Mesodermal cell (in vitro differentiated cells): ENCODE data around the gene CELF3. TPM values are rescaled to one million over a fixed set of nuclear protein-coding genes. Genes with fewer than 3 reads are reported as not detected.

Experiments used
- H3K27ac ChIP-seq: 2 replicates; pipeline ENCODE4 v1.7.0; 2013; ENCODE audit warnings: mild to moderate bottlenecking, low read depth, low read length, moderate library complexity; ENCODE audit not compliant: severe bottlenecking
- H3K36me3 ChIP-seq: 2 replicates; pipeline ENCODE4 v1.7.1; 2013; ENCODE audit warnings: mild to moderate bottlenecking, low read length, moderate library complexity; ENCODE audit not compliant: control insufficient read depth, insufficient read depth
- H3K4me1 ChIP-seq: one replicate; pipeline ENCODE4 v1.7.1; 2013; ENCODE audit warnings: mild to moderate bottlenecking, low read length; ENCODE audit not compliant: insufficient read depth, control insufficient read depth, poor library complexity, severe bottlenecking
- H3K4me3 ChIP-seq: 2 replicates; pipeline ENCODE4 v1.7.0; 2013; ENCODE audit warnings: low read length, control low read depth, mild to moderate bottlenecking; ENCODE audit not compliant: insufficient read depth, poor library complexity, severe bottlenecking; ENCODE audit errors: extremely low read depth
- H3K9me3 ChIP-seq: 2 replicates; pipeline ENCODE4 v1.7.1; 2013; ENCODE audit warnings: mild to moderate bottlenecking, low read length, moderate library complexity; ENCODE audit not compliant: control insufficient read depth
- WGBS, 2 experiments: methylation state at CpG; one replicate each; pipeline ENCODE4 v1.1.5; 2013; ENCODE audit warnings: missing lambda C conversion rate in 2 of 2; ENCODE audit not compliant: insufficient coverage in 2 of 2; 5-methylcytosine and 5-hydroxymethylcytosine counted together
- polyA plus RNA-seq, 2 experiments: library from polyadenylated mRNA; stranded (reverse); fragments of 50-300 nt; gene quantifications; one replicate each; pipeline ENCODE4 v1.2.3, GENCODE V29; 2013

CELF3 gene
- polyA plus RNA-seq (2013, experiment 1 of 2) = 3.8 TPM
- polyA plus RNA-seq (2013, experiment 2 of 2) = 2.0 TPM

GRCh38 chr1:151716771-151717631 is at the start of gene CELF3:
Gene CELF3 (minus strand): TSS chr1:151716803. CDS start chr1:151716020, 783 bp downstream.
- no peaks in the 10 kb centered on the region for H3K36me3 ChIP-seq
- no peaks in the 10 kb centered on the region for H3K9me3 ChIP-seq
- peaks cover 4% of the 10 kb centered on the region for H3K4me1 ChIP-seq
- H3K4me3 ChIP-seq = peak within 1 kb of the TSS; percentile 22
- peak within 1 kb of the TSS; percentile 78 for H3K27ac ChIP-seq
- WGBS, 2 experiments = 2 to 3% methylated on average over 9 to 16 of the region's 27 CpGs

GRCh38 chr1:151763990-151764389 is 47.4 kb upstream of the CELF3 start:
- WGBS, 2 experiments = 85 to 89% methylated on average over 9 to 10 of the region's 10 CpGs
- Histone ChIP-seq H3K36me3 (peaks cover 33% of the 10 kb centered on the region), H3K9me3 (no peaks in the 10 kb centered on the region), H3K27ac (peak overlapping the region; percentile 57), H3K4me3 (peak overlapping the region; percentile 89), H3K4me1 (peaks cover 7% of the 10 kb centered on the region)

- Histone ChIP-seq H3K4me3 (peak within 1 kb of the TSS; percentile 89), H3K27ac (peak within 1 kb of the TSS; percentile 79)
- 0 to 1% methylated on average over 51 to 57 of the region's 68 CpGs for WGBS, 2 experiments
Measured at GRCh38 chr1:151762941-151763921, 46.6 kb upstream of the CELF3 start, which contains the start of gene MRPL9. Gene MRPL9 (minus strand): TSS chr1:151763496. CDS start chr1:151763479, 17 bp downstream.

GRCh38 chr1:151760597-151761385 is 44.2 kb upstream of the CELF3 start:
- 83 to 90% methylated on average over 3 of the region's 7 CpGs for WGBS, 2 experiments
- peaks cover 7% of the 10 kb centered on the region for H3K4me1 ChIP-seq
- H3K36me3 ChIP-seq = peaks cover 41% of the 10 kb centered on the region

More at GRCh38 chr1:151762941-151763921, 46.6 kb upstream of the CELF3 start, which contains the start of gene MRPL9:
- Histone ChIP-seq H3K9me3 (no peaks in the 10 kb centered on the region), H3K36me3 (peaks cover 39% of the 10 kb centered on the region), H3K4me1 (peaks cover 7% of the 10 kb centered on the region)

GRCh38 chr1:151759241-151759640 is 42.6 kb upstream of the CELF3 start:
- Histone ChIP-seq H3K9me3 (no peaks in the 10 kb centered on the region), H3K4me3 (no peak overlapping the region), H3K36me3 (peaks cover 41% of the 10 kb centered on the region), H3K4me1 (peaks cover 7% of the 10 kb centered on the region), H3K27ac (no peak overlapping the region)

More at GRCh38 chr1:151760597-151761385, 44.2 kb upstream of the CELF3 start:
- Histone ChIP-seq H3K9me3 (no peaks in the 10 kb centered on the region), H3K27ac (no peak overlapping the region), H3K4me3 (no peak overlapping the region)

- H3K27ac ChIP-seq = no peak overlapping the region
- no peak overlapping the region for H3K4me3 ChIP-seq
- H3K9me3 ChIP-seq = no peaks in the 10 kb centered on the region
- H3K36me3 ChIP-seq = peaks cover 30% of the 10 kb centered on the region
- WGBS, 2 experiments = 100% methylated on average over 1 of the region's 1 CpG
- no peaks in the 10 kb centered on the region for H3K4me1 ChIP-seq
Measured at GRCh38 chr1:151756291-151756690, 39.7 kb upstream of the CELF3 start.

GRCh38 chr1:151741516-151741915 is 24.9 kb upstream of the CELF3 start:
- Histone ChIP-seq H3K27ac (no peak overlapping the region), H3K36me3 (no peaks in the 10 kb centered on the region), H3K4me1 (no peaks in the 10 kb centered on the region), H3K9me3 (peaks cover 20% of the 10 kb centered on the region), H3K4me3 (no peak overlapping the region)
- 88 to 90% methylated on average over 2 to 3 of the region's 4 CpGs for WGBS, 2 experiments

- Histone ChIP-seq H3K4me1 (no peaks in the 10 kb centered on the region), H3K36me3 (no peaks in the 10 kb centered on the region), H3K4me3 (no peak overlapping the region), H3K9me3 (peaks cover 20% of the 10 kb centered on the region), H3K27ac (no peak overlapping the region)
- WGBS, 2 experiments = 79 to 93% methylated on average over 1 to 2 of the region's 3 CpGs
Measured at GRCh38 chr1:151739590-151740355, 23.2 kb upstream of the CELF3 start.

GRCh38 chr1:151737479-151737878 is 20.9 kb upstream of the CELF3 start:
- no peaks in the 10 kb centered on the region for H3K4me1 ChIP-seq
- H3K9me3 ChIP-seq = peaks cover 20% of the 10 kb centered on the region
- H3K27ac ChIP-seq = no peak overlapping the region
- no peaks in the 10 kb centered on the region for H3K36me3 ChIP-seq
- no peak overlapping the region for H3K4me3 ChIP-seq
